ENCODE results near the gene KLHL8.
"Not testable (repeated sequence)": the region's sequence is repeated elsewhere in the genome, so short reads cannot be mapped to it uniquely, and the experiment has no call there.

The KLHL8 gene

DNA sequence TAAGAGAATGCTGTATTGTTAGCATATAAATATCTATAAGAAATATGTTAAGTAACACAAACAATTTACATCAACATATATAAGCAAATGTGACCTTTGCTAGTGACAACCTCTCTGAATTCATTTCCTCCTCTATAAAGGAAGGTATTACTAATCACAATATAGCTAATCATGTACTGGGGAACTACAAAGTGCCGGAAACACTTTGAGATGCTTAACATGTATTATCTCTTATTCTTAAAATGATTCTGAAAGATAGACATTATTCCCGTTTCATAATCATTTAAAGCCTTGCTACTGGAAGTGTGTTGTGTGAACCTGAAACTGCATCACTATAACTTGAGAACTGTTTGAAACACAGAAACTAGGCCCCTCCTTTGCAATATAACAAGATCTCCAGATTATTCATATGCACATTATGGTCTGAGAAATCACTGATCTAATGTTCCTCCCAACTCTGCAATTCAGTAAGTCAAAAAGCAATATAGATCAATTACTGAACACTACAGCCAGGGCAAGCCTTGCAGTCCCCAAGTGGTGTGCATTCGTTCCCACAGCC lies 54.0 kb downstream of the KLHL8 start:
- no peak for DNase-seq

DNA sequence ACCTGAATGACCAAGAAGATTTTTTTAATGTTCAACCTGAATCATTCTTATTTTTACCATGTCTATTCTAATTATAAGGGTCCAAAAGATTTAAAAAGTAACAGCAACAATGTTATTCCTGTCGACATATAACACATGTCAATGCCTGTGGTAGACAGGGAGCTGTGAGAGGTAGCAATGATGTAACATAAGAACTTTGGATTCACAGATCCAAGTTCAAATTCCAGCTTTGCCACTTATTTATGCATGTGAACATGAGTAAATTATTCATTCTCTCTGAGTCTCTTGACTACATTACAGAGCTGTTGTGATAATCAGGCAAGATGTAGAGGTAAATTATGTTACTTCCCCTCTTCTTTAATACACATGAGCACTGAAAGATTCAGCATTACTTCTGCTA lies 54.5 kb downstream of the KLHL8 start:
- DNase-seq, result no peak

DNA sequence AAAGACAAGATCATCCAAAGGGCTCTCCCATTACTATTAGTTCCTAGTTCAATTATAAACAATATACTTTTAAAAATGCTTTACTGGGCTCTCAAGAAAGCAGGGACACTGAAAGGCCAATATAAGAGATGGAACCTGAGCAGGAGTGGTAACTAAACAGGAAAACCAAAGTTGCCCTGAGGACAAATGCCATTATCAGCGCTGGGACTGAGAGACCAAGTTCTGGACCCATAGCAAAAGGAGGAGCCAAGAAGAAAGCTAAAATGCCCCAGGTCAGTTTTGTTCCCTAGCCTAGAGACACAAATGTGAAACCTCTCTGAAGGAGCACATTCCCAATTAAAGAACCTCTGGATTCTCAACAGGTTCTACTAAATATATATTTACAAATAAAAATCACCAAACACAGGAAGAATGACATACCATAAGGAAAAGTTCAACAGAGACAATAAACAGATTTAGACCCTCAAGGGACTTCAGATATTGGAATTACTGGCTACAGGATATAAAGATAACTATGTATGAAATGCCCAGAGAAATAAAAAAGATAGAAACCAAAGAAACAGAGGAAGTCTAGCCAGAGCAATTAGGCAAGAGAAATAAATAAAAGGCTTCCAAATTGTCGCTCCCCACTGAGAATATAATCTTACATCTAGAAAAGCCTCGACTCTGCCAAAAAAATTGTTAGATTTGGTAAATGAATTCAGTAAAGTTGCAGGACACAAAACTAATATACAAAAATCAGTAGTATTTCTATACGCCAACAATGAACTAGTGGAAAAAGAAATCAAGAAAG lies 67.1 kb downstream of the KLHL8 start:
- no peak for DNase-seq

DNA sequence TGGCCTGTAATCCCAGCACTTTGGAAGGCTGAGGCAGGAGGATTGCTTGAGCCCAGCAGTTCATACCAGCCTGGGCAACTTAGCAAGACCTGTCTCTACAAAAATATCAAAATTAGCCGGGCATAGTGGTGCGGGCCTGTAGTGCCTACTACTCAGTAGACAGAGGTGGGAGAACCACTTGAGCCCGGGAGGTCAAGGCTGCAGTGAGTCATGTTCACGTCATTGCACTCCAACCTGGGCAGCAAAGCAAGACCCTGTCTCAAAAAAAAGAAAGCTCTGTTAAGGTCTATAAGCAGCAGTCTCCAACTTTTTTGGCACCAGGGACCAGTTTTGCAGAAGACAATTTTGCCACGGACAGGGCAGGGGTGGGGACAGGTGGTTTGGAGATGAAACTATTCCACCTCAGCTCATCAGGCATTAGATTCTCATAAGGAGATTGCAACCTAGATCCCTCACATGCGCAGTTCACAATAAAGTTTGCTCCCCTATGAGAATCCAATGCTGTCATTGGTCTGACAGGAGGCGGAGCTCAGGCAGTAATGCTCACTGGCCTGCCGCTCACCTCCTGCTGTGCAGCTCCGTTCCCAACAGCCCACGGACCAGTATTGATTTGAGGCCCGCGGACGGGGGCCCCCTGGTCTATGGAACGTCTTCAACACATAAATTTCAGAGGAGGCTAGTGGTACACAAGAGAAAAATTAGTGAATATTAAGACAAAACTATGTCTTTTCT lies 67.9 kb downstream of the KLHL8 start:
- no peak for DNase-seq

DNA sequence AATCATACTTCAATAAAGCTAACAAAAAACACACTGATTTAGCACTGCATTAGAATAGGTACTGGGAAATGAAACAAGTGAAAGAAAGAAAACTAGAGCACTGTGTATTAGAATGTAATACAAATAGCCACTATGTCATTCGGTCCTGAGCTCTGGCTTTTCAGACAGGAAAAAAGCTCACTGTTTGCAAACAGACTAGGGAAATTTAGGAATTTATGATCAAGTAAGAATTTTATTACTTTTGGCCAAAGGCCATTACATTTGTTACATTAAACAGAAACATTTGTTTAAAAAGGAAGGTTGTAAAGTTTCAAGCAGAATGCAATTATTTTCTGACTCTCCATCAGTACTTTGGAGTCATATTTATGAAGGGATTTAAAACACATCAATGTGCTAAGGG lies 68.7 kb downstream of the KLHL8 start:
- no peak for DNase-seq

DNA sequence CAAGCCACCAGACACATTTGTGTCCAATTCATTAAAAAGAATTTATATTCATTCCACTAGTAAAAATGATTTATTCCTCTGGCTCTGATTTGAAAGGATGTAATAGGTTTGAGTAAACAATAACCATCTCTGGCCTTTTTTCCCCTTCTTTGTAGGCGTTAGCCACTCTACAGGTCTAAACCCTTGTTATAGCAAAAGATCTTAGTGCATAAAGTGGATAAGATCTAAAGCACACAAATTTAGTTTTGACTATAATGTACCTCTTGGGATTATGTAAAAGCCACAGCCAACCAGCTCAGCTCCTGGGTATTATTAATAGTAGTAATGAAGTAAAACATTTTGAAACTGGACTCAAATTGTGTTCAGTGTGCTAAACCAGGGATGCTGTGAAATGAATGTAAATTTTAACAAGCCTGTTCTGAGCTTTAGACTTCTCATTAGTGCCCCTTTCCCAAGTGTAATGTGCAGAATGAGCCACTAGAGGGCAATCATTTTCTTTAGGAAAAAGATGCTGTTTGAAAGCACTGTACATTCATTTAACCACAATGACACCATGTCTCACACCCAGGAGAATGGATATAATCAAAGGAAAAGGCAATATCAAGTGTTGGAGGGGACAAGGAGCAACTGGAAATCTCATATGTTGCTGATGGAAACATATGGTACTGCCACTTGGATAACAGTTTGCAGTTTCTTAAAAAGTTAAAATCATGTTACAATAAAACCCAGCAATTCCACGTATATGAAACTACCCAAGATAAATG lies 69.7 kb downstream of the KLHL8 start:
- peak; percentile 8 to 75 for DNase-seq

DNA sequence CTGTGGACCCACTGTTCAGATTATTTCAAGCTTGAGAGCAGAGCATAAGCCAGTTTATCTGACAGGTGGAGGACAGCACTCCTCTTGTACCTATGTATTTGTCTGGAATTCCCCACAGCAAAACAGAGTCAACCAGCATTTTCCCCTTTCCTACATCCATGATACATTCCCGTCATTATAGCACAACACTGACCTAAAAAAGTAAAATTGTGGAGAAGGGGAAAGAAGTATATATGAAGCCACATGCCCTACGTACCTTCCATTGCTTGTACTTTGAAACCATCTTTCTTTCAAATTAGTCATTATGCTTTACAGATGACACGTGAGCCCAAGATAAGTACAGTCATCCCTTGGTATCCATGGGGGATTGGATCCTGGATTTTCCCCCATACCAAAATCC lies 73.3 kb downstream of the KLHL8 start:
- DNase-seq, result no peak

DNA sequence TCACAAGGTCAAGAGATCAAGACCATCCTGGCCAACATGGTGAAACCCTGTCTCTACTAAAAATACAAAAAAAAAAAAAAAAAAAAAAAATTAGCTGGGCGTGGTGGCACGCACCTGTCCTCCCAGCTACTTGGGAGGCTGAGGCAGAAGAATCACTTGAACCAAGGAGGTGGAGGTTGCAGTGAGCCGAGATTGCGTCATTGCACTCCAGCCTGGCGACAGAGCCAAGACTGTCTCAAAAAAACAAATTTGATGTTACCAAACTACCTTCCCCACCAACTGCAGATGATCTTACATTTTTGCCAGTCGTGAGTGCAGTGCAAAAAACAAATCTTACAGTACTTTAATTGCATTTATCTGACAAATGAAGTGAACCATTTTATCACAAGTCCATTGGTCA lies 74.5 kb downstream of the KLHL8 start:
- not testable (repeated sequence) for DNase-seq

DNA sequence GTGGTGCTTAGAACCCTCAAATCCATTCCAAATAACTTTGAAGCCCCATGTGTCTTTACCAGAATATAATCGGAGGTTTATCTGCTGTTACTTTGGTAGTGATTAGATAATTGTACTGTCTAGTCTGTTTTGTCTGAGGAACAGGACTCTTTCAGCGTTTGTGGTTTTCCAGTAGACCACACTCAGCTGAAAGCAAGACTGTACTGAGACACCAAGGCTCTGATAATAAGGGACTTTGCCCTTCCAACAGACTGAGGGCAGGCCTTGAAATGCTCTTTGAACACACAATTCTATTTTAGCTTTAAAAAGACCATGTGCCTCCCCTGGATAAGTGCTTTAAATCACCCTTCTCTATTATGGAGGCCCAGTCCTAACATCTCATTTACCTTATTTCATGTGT lies 76.1 kb downstream of the KLHL8 start:
- no peak for DNase-seq

DNA sequence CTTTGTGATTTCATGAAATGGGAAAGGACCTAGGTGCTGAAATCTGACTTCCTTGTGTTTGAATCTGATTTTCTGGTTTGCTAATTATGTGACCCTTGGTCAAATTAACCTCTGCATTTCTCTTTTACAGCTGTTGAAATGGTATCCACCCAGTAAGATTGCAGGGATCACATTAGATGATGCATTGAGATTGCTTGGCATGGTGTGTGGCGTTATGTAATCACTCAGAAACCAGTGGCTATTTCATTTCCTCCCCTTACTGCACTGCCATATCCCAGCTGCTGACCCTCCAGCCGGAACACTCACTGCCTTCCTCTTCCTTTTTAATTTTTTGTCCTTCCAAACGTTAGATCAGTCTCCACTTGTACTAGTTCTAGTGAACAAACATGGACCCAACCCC lies 79.0 kb downstream of the KLHL8 start:
- no peak for DNase-seq

DNA sequence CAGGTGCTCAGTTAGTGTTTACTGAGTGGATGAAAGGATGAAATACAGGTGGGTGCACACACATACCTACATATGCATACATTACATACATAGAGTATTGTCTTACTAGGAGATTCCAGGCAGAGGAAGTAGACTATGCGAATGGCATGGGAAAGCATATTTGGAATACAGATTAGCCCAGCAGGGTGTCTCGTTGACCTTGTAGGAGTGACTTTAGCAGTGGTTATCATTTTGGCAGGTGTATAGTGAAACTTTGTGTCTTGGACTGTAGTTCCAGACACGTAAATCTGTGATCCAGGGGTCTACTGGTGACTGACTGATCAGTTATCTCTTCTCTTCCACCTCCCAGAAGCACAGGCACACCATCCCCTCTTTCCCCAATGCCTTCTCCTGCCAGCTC lies 86.3 kb downstream of the KLHL8 start:
- DNase-seq, result no peak

DNA sequence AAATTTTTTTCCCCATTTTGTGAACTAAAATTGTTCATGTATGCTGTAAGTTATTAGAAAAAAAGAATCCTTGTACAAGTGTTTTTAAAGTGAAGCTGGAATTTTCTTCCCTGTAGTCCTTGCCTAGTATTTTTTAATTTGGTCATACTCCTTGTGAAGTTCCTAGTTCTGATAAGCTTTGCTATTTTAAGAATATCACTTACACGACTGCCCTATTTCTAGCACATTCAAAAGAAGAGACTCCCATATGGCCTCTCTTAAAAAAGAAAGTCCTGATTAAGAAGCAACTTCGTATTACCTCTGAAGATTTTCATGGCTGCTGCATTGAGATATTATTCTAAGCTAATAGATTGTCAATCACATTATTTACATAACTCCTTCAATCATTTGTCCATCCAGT lies 87.2 kb downstream of the KLHL8 start:
- DNase-seq, result no peak

DNA sequence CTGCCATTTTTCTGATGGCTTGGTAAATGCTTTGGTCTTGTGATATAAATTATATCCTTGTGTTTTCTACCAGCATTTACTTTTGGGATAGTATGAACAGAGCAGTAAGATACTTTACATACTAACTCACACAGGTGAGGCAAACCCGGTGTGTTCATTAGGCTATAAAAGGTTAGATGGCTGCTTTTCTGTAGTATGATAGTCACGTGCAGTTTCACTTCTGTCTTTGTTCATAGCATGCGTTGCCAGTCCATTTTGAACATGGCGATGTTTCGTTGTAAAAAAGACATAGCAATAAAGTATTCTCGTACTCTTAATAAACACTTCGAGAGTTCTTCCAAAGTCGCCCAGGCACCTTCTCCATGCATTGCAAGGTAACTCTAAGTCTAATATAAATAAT lies 88.4 kb downstream of the KLHL8 start:
- DNase-seq, result no peak

DNA sequence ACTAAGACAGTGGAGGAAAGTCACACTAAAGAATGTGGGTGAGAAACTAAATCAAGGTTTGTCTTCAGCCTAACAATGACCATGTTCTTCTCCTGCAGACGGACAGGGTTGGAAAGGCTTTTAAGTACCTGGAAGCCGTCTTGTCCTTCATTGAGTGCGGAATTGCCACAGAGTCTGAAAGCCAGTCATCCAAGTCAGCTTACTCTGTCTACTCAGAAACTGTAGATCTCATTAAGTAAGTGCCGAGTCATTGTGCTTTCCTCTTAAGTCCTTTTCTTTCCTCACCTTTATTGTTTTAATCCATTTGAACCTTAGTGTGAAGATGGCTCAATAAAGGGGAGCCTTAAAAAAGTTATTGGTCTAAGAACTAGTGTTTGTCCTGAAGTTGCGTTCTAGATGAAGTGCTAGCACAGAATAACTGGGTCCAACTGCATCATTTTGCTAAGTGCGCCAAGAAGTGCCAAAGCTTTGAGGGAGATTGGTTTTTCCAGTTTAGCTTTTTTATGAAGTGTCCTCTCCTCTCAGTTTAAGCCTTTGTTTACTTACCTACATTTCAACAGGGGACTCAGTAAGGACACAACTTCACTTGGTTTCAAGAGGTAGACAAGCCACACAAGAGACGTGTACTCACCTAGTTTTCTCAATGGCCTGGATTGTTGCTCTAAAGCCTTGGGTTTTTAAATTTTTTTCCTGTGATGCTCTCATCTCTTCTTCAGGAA lies 89.3 kb downstream of the KLHL8 start:
- no peak for DNase-seq

DNA sequence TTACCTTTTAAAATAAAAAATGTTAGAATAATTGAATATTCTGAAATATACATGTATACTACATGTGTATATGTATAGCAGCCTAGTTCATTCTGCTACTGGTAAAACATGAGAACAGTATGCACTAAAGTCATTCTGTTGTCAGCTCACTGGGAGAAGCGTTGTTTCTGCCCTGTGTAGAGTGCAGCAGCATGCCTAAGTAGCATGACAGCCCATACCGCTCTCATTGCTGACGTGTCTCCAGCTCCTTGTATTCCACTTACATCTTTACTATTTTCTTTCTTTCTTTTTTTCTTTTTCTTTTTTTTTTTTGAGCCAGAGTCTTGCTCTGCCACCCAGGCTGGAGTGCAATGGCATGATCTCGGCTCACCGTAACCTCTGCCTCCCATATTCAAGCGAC lies 90.7 kb downstream of the KLHL8 start:
- no peak for DNase-seq

DNA sequence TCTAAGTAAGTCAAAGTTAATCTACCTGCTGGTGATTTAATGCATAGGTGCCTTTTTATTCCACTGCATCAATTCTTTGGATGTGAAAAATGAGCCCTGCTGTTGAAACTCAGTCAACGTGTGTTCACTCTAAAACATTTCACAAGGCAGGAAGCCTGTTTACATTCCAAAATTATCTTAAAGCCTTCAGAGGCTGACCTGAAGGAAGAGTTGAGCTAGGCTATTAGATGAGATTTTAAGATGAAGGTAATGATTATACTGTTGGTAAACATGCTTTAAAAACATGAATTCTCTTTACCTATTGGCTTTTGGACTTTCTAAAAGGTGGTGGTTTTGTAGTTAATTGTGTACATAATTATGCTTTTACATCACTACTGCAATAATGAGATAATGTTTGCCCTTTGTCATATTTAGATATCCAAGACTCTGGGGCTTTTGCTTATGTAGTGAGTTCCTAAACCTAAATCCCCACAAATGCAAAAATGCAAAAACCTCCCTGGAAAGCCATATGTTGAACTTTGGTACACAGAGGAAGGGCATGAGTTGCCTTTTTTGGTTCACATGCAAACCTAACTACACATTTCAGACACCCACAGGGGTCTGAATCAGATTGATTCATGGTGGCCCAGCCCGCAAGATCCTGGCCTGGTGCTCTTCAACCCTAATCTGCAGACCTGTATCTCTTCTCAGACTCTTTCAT lies 92.3 kb downstream of the KLHL8 start:
- DNase-seq, result no peak

DNA sequence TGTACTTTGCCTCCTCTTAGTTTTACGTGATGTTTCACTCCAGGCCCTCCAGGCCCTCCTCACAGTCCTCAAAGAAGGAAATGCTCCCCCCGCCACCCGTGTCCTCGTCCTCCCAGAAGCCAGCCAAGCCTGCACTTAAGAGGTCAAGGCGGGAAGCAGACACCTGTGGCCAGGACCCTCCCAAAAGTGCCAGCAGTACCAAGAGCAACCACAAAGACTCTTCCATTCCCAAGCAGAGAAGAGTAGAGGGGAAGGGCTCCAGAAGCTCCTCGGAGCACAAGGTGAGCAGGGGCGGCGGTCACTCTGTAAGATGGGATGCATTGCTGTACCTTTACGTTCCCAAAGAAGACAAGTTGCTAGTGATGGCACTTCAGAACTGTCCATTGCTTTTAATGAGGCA lies 94.4 kb downstream of the KLHL8 start:
- DNase-seq, result no peak

DNA sequence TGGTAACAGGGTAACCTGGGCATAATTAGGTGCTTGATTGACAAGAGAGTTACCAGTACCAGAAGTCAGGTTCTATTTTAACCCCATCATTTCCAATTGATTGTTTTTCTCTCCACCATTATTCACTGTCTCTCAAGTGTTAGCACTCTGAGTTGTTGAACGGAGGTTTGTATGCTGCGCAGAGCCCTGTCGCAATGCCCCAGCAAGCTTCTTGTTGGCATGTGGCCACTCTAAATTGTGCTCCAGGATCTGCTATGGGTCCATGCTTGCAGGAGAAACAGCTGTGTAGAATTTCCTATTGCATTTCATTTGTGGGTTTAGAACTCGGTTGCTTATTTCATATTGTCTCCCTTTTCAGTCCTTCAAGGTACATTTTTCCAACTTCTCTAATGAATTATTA lies 98.2 kb downstream of the KLHL8 start:
- DNase-seq, result no peak

DNA sequence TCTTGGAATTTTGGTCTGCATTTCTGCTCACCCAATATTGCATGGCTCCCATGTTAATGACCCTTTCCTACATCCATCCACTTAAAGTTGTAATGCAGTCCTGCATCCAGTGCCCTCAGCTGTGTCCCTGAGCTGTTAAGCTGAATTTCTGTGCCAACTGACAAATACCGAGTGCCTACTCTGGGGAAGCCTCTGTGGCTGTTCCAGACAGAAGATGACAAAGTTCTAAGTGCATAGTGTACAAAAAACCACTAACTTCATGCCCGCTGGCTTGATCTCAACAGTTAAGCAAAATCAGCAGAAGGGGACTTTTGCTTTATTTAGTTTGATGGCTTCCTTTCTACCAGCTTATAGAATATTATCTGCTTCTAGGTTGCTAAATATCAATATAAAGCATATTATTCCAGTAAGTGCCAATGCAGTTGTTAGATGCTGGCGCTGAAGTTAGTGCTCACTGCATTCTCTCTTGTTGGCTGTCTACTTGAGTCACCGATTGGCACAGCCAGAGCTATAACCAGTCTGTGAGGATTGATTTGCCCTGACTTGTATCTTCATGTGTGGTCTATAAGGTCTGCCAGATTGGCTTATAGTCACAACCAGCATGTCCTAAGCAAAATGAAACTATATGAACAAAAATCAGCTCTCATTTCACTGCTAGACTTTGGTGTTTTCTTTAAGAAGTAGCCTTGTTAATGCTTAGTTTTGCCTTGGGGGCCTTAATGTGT lies 98.9 kb downstream of the KLHL8 start:
- DNase-seq, result no peak

DNA sequence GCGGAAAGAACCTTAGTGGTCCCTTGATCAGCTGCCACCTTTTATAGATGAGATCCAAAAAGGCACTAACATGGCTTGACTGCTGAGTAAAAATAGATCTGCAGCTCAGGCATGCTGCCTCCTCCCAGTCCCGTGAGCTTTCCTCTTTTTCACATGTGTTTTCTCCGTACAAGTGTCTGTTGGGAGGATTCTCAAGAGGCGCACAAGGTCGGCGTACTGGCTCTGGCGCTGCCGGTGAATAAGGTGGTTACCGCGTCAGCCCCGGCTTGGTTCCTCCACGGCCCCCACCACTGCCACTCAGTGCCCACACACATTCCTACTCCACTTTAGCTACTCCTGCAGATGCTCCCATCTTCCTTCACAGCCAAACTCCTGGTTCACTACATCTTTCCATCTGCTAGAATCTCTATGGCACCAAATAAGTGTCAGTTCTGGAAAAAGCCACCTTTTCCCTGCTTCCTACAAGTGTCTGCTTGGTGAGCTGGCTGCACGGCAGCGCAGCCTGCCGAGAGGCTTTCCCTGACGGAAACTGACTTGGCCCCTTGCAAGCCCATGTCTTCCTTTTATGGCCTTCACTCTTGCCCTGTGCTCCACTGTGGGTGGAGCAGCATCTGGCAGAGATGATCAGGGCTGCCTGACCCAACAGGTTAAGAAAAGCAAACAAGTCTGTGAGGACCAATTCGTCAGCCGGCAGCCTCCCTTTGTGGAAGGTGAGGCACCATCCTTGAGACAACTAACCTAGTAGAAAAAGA lies 99.8 kb downstream of the KLHL8 start:
- no peak for DNase-seq

DNA sequence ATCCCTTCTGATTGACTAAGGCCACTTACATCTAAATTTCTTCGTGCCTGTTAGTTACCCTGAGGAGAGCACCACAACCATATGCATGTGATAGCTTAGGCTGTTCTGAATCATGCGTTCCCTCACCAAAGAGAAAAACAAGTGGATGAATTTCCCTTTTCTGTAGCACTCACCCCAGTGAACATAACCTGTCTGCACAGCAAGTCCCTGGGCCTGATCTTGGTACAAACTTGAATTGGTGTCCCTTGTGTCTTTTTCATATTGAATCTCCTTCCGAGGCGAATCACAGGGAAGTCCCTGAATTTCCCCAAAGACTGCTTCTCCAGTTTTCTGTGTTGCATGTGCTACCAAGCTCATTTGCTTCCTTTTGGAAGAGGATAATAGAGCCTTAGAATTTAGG lies 100.4 kb downstream of the KLHL8 start:
- no peak for DNase-seq

Measured in CD4-positive, alpha-beta T cell treated with Interleukin-1 beta for 1 hour (primary cell).